SK-N-SH treated with all-trans-retinoic acid at 6 μM for 48 hours (cell line): ENCODE results near the gene PIGS.

Experiments
- ARNTL ChIP-seq: fragments of 450-650 bp; formaldehyde crosslinking; IDR thresholded peaks from 2 replicates; pipeline ENCODE4 v1.5.0; 2020; ENCODE audit warnings: low read depth, mild to moderate bottlenecking, moderate library complexity, borderline replicate concordance
- CSDC2 ChIP-seq: fragments of 250-450 bp; sonication (Bioruptor Pico); IDR thresholded peaks from 2 replicates; pipeline ENCODE4 v1.5.0; 2020; ENCODE audit warnings: mild to moderate bottlenecking, moderate library complexity
- GLIS3 ChIP-seq: fragments of 250-450 bp; sonication (Bioruptor Pico); IDR thresholded peaks from 2 replicates; pipeline ENCODE4 v1.5.0; 2020; ENCODE audit warnings: mild to moderate bottlenecking, moderate library complexity
- ISL1 ChIP-seq: fragments of 250-450 bp; sonication (Bioruptor Pico); IDR thresholded peaks from 2 replicates; pipeline ENCODE4 v2.1.2; 2022; ENCODE audit warnings: mild to moderate bottlenecking, moderate library complexity
- OSR1 ChIP-seq: fragments of 250-450 bp; sonication (Bioruptor Pico); IDR thresholded peaks from 2 replicates; pipeline ENCODE4 v1.8.0; 2022; ENCODE audit warnings: moderate library complexity, mild to moderate bottlenecking, inconsistent platforms
- PPARA ChIP-seq: fragments of 250-450 bp; sonication (Bioruptor Pico); IDR thresholded peaks from 2 replicates; pipeline ENCODE4 v1.5.0; 2020; ENCODE audit warnings: mild to moderate bottlenecking, borderline replicate concordance
- SNAI2 ChIP-seq: fragments of 250-450 bp; sonication (Bioruptor Pico); IDR thresholded peaks from 2 replicates; pipeline ENCODE4 v1.5.0; 2020; ENCODE audit warnings: mild to moderate bottlenecking, moderate library complexity
- TCF4 ChIP-seq: fragments of 250-450 bp; sonication (Bioruptor Pico); IDR thresholded peaks from 2 replicates; pipeline ENCODE4 v1.8.0; 2021; ENCODE audit warnings: mild to moderate bottlenecking, moderate library complexity, borderline replicate concordance
- ZNF565 ChIP-seq: fragments of 450-650 bp; formaldehyde crosslinking; conservative IDR thresholded peaks from 2 replicates; pipeline ENCODE4 v1.5.0; 2020; ENCODE audit warnings: low read depth, mild to moderate bottlenecking, moderate library complexity
- ZNF8 ChIP-seq: fragments of 450-650 bp; formaldehyde crosslinking; IDR thresholded peaks from 2 replicates; pipeline ENCODE4 v1.5.0; 2020; ENCODE audit warnings: mild to moderate bottlenecking, moderate library complexity
- TF ChIP-seq, protein P1 (sequence below): fragments of 250-450 bp; sonication (Bioruptor Pico); IDR thresholded peaks from 2 replicates; pipeline ENCODE4 v1.8.0; 2020; ENCODE audit warnings: mild to moderate bottlenecking, moderate library complexity, borderline replicate concordance
- TF ChIP-seq, protein P2 (sequence below): fragments of 250-450 bp; sonication (Bioruptor Pico); IDR thresholded peaks from 2 replicates; pipeline ENCODE4 v1.5.1; 2020; ENCODE audit warnings: low read depth, mild to moderate bottlenecking, moderate library complexity

DNA sequence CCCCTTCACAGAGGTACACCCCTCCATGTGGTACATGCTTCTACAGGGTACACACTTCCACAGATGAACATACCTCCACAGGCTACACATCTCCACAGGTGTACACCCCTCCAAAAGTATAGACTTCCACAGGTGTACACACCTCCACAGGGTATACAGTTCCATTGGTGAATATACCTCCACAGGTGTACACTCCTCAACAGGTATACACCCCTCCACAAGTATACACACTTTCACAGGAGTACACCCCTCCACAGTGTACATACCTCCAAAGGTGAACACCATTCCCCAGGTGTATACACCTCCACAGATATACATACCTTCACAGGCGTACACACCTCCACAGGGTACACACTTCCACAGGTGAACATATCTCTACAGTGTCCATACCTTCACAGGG, 55.8 kb downstream of the PIGS start:
- TF ChIP-seq CSDC2 (CRISPR knock-in tag) (no peak), PPARA (CRISPR knock-in tag) (no peak), ISL1 (CRISPR knock-in tag) (no peak), ARNTL (CRISPR knock-in tag) (no peak), OSR1 (CRISPR knock-in tag) (no peak), GLIS3 (CRISPR knock-in tag) (no peak), ZNF8 (no peak), ZNF565 (CRISPR knock-in tag) (no peak), SNAI2 (CRISPR knock-in tag) (no peak), TCF4 (CRISPR knock-in tag) (no peak)
- TF ChIP-seq, protein P1, sequence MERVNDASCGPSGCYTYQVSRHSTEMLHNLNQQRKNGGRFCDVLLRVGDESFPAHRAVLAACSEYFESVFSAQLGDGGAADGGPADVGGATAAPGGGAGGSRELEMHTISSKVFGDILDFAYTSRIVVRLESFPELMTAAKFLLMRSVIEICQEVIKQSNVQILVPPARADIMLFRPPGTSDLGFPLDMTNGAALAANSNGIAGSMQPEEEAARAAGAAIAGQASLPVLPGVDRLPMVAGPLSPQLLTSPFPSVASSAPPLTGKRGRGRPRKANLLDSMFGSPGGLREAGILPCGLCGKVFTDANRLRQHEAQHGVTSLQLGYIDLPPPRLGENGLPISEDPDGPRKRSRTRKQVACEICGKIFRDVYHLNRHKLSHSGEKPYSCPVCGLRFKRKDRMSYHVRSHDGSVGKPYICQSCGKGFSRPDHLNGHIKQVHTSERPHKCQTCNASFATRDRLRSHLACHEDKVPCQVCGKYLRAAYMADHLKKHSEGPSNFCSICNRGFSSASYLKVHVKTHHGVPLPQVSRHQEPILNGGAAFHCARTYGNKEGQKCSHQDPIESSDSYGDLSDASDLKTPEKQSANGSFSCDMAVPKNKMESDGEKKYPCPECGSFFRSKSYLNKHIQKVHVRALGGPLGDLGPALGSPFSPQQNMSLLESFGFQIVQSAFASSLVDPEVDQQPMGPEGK, result no peak
- TF ChIP-seq, protein P2, sequence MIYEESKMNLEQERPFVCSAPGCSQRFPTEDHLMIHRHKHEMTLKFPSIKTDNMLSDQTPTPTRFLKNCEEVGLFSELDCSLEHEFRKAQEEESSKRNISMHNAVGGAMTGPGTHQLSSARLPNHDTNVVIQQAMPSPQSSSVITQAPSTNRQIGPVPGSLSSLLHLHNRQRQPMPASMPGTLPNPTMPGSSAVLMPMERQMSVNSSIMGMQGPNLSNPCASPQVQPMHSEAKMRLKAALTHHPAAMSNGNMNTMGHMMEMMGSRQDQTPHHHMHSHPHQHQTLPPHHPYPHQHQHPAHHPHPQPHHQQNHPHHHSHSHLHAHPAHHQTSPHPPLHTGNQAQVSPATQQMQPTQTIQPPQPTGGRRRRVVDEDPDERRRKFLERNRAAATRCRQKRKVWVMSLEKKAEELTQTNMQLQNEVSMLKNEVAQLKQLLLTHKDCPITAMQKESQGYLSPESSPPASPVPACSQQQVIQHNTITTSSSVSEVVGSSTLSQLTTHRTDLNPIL, result no peak
